ENCODE results near the gene CCDC187.

- TF ChIP-seq POLR2A (IDR thresholded peaks at IDR 0.05) (no peak), CTCF (IDR thresholded peaks at IDR 0.05) (no peak)
Observed at GRCh38 chr9:136296434-136297015, 7.4 kb downstream of the CCDC187 start.

All from uterus (tissue), 2 donors.